ENCODE measurements around the gene PDYN.

PDYN gene

GRCh38 chr20:1939270-1939595 is 54.6 kb downstream of the PDYN start:
- no peak for ATAC-seq
- TF ChIP-seq TSHZ2 (CRISPR knock-in tag; IDR thresholded peaks at IDR 0.05): no peak
- TF ChIP-seq GLIS3 (CRISPR knock-in tag; IDR thresholded peaks at IDR 0.05): no peak
- TF ChIP-seq CSDC2 (CRISPR knock-in tag; IDR thresholded peaks at IDR 0.05): no peak
- TF ChIP-seq OSR1 (CRISPR knock-in tag; IDR thresholded peaks at IDR 0.05): no peak
- TF ChIP-seq TOX (CRISPR knock-in tag; IDR thresholded peaks at IDR 0.05; ENCODE audit: borderline replicate concordance): no peak
- TF ChIP-seq, protein P1, sequence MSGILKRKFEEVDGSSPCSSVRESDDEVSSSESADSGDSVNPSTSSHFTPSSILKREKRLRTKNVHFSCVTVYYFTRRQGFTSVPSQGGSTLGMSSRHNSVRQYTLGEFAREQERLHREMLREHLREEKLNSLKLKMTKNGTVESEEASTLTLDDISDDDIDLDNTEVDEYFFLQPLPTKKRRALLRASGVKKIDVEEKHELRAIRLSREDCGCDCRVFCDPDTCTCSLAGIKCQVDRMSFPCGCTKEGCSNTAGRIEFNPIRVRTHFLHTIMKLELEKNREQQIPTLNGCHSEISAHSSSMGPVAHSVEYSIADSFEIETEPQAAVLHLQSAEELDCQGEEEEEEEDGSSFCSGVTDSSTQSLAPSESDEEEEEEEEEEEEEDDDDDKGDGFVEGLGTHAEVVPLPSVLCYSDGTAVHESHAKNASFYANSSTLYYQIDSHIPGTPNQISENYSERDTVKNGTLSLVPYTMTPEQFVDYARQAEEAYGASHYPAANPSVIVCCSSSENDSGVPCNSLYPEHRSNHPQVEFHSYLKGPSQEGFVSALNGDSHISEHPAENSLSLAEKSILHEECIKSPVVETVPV (CRISPR knock-in tag; IDR thresholded peaks at IDR 0.05): no peak
- no peak for TF ChIP-seq CREB5 (CRISPR knock-in tag; IDR thresholded peaks at IDR 0.05; ENCODE audit: low read depth)
- TF ChIP-seq ZFP3 (CRISPR knock-in tag; IDR thresholded peaks at IDR 0.05): no peak
- TF ChIP-seq, protein P2, sequence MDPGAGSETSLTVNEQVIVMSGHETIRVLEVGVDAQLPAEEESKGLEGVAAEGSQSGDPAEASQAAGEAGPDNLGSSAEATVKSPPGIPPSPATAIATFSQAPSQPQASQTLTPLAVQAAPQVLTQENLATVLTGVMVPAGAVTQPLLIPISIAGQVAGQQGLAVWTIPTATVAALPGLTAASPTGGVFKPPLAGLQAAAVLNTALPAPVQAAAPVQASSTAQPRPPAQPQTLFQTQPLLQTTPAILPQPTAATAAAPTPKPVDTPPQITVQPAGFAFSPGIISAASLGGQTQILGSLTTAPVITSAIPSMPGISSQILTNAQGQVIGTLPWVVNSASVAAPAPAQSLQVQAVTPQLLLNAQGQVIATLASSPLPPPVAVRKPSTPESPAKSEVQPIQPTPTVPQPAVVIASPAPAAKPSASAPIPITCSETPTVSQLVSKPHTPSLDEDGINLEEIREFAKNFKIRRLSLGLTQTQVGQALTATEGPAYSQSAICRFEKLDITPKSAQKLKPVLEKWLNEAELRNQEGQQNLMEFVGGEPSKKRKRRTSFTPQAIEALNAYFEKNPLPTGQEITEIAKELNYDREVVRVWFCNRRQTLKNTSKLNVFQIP (CRISPR knock-in tag; IDR thresholded peaks at IDR 0.05; ENCODE audit: borderline replicate concordance, low read depth): no peak
- no peak for TF ChIP-seq ZNF70 (CRISPR knock-in tag; IDR thresholded peaks at IDR 0.05)

- no peak for ATAC-seq
- no peak for TF ChIP-seq PATZ1 (CRISPR knock-in tag; IDR thresholded peaks at IDR 0.05; ENCODE audit: borderline replicate concordance)
- TF ChIP-seq CREB5 (CRISPR knock-in tag; IDR thresholded peaks at IDR 0.05; ENCODE audit: low read depth): no peak
- TF ChIP-seq PPARA (CRISPR knock-in tag; IDR thresholded peaks at IDR 0.05; ENCODE audit: borderline replicate concordance): no peak
- TF ChIP-seq TSHZ2 (CRISPR knock-in tag; IDR thresholded peaks at IDR 0.05): no peak
- TF ChIP-seq RARB (CRISPR knock-in tag; IDR thresholded peaks at IDR 0.05): no peak
- no peak for TF ChIP-seq SNAI2 (CRISPR knock-in tag; IDR thresholded peaks at IDR 0.05)
- no peak for TF ChIP-seq ZC3H10 (CRISPR knock-in tag; IDR thresholded peaks at IDR 0.05)
- TF ChIP-seq ZFP3 (CRISPR knock-in tag; IDR thresholded peaks at IDR 0.05): no peak
- TF ChIP-seq, protein P1 (CRISPR knock-in tag; IDR thresholded peaks at IDR 0.05): no peak
- TF ChIP-seq, protein P2 (CRISPR knock-in tag; IDR thresholded peaks at IDR 0.05; ENCODE audit: borderline replicate concordance, low read depth): no peak
- no peak for TF ChIP-seq TCF4 (CRISPR knock-in tag; IDR thresholded peaks at IDR 0.05; ENCODE audit: borderline replicate concordance)
These were observed 55.2 kb downstream of the PDYN start for GRCh38 chr20:1938464-1939269.

All from SK-N-SH treated with all-trans-retinoic acid at 6 μM for 48 hours (cell line).